OCI-LY3 (cell line): ENCODE measurements around the gene REPS2.

Source experiments
- EZH2phosphoT487 ChIP-seq: fragments of 200-600 bp; shearing (Covaris generic); IDR thresholded peaks from 2 replicates; pipeline ENCODE4 v1.6.1; 2018; ENCODE audit warnings: antibody characterized with exemption, mixed run types, low read depth
- TF ChIP-seq, protein P1 (sequence below): fragments of 200-600, 300-600 bp; sonication (generic); IDR thresholded peaks from 2 replicates; pipeline ENCODE4 v1.5.1; 2014; ENCODE audit warnings: antibody characterized with exemption, low read length, low read depth

DNA sequence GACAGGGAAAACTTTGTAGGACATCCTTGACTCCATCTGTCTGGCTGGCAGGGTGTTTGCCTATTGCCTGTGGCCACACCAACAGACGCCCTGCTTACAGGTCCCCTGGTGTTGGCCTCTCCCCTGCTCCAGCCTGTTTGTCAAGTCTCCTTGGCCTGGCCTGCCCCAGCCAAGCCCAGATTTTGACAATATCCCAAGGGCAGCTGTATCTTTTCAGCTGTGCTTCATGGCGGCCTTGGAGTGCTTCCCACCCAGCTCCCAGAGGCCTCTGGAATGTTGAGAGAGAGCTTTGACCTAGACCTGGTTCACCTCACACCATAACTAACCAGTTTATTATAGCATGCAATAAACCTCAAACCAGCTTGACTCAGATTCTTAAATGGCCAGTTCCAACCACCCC lies 224.5 kb downstream of the REPS2 start:
- TF ChIP-seq, protein P1, sequence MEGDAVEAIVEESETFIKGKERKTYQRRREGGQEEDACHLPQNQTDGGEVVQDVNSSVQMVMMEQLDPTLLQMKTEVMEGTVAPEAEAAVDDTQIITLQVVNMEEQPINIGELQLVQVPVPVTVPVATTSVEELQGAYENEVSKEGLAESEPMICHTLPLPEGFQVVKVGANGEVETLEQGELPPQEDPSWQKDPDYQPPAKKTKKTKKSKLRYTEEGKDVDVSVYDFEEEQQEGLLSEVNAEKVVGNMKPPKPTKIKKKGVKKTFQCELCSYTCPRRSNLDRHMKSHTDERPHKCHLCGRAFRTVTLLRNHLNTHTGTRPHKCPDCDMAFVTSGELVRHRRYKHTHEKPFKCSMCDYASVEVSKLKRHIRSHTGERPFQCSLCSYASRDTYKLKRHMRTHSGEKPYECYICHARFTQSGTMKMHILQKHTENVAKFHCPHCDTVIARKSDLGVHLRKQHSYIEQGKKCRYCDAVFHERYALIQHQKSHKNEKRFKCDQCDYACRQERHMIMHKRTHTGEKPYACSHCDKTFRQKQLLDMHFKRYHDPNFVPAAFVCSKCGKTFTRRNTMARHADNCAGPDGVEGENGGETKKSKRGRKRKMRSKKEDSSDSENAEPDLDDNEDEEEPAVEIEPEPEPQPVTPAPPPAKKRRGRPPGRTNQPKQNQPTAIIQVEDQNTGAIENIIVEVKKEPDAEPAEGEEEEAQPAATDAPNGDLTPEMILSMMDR = no peak
- no peak for TF ChIP-seq EZH2phosphoT487
